ENCODE data around the gene NEMF.

DNA sequence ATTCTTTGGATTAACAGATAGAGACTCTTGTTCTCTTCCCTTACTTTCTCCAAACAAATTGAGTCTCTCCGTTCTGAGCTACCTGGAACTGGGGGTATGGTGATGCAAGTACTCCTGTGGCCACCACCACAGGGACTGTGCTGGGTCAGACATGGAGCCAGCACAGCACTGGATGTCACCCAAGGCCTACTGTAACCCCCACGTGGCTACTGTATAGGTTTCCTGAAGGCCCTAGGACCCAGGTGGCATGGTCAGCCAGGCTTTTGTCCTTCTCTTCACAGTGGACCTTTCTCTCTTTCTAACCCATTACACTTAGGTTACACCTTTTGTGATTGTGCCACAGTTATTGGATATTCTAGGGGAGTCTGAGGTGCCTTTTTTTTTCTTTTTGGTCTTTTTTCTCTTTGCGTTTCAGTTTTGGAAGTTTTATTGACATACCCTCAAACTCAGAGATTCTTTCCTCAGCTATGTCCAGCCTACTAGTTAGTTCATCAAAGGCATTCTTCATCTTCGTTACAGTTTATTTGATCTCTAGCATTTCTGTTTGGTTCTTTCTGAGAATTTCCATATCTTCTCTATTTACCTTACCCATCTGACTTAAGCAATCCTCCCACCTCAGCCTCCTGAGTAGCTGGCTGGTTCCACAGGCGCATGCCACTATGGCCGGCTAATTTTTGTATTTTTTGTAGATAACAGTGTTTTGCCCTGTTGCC lies 90.6 kb downstream of the NEMF start:
- no peak for TF ChIP-seq EZH2 (IDR thresholded peaks at IDR 0.05; ENCODE audit: insufficient read depth, low read length)
- TF ChIP-seq, protein P1, sequence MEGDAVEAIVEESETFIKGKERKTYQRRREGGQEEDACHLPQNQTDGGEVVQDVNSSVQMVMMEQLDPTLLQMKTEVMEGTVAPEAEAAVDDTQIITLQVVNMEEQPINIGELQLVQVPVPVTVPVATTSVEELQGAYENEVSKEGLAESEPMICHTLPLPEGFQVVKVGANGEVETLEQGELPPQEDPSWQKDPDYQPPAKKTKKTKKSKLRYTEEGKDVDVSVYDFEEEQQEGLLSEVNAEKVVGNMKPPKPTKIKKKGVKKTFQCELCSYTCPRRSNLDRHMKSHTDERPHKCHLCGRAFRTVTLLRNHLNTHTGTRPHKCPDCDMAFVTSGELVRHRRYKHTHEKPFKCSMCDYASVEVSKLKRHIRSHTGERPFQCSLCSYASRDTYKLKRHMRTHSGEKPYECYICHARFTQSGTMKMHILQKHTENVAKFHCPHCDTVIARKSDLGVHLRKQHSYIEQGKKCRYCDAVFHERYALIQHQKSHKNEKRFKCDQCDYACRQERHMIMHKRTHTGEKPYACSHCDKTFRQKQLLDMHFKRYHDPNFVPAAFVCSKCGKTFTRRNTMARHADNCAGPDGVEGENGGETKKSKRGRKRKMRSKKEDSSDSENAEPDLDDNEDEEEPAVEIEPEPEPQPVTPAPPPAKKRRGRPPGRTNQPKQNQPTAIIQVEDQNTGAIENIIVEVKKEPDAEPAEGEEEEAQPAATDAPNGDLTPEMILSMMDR (IDR thresholded peaks at IDR 0.05; ENCODE audit: insufficient read depth, low read depth, low read length) = no peak
